ENCODE data around the gene RUNX2. TPM values are rescaled to one million over a fixed set of nuclear protein-coding genes. Genes with fewer than 3 reads are reported as not detected.
A peak's percentile ranks its signal among the peaks of the same experiment; 100 is the strongest.

The RUNX2 gene
- total RNA-seq, 1 donor from 2014 or later: 3.7 TPM

GRCh38 chr6:45297320-45297719 is 30.8 kb upstream of the RUNX2 start:
- no peak overlapping the region for H3K27ac ChIP-seq
- no peaks in the 10 kb centered on the region for H3K27me3 ChIP-seq (ENCODE audit: low read depth)
- no peak for DNase-seq
- H3K4me3 ChIP-seq: no peak overlapping the region
- no peaks in the 10 kb centered on the region for H3K4me1 ChIP-seq
- H3K36me3 ChIP-seq: no peaks in the 10 kb centered on the region
- no peaks in the 10 kb centered on the region for H3K9me3 ChIP-seq
- TF ChIP-seq CTCF (IDR thresholded peaks at IDR 0.05): no peak
- intact Hi-C loops (cut with DNase I): no loop called here
- ATAC-seq: no peak

- Histone ChIP-seq H3K27ac (no peak overlapping the region), H3K4me1 (no peaks in the 10 kb centered on the region), H3K27me3 (ENCODE audit: low read depth) (no peaks in the 10 kb centered on the region), H3K4me3 (no peak overlapping the region), H3K9me3 (no peaks in the 10 kb centered on the region), H3K36me3 (no peaks in the 10 kb centered on the region)
- ATAC-seq: no peak
- peak; percentile 56 for DNase-seq
- TF ChIP-seq CTCF (IDR thresholded peaks at IDR 0.05): no peak
- intact Hi-C loops (cut with DNase I): no loop called here
Observed at GRCh38 chr6:45299096-45299581, 29.0 kb upstream of the RUNX2 start.

GRCh38 chr6:45300736-45301135 is 27.4 kb upstream of the RUNX2 start:
- TF ChIP-seq CTCF (IDR thresholded peaks at IDR 0.05): no peak
- DNase-seq: no peak
- ATAC-seq: peak in 1 of 2 donors; percentile 13
- Histone ChIP-seq H3K4me3 (no peak overlapping the region), H3K27me3 (ENCODE audit: low read depth) (no peaks in the 10 kb centered on the region), H3K27ac (no peak overlapping the region), H3K4me1 (no peaks in the 10 kb centered on the region), H3K9me3 (no peaks in the 10 kb centered on the region), H3K36me3 (no peaks in the 10 kb centered on the region)
- intact Hi-C loops (cut with DNase I): no loop called here

- intact Hi-C loops (cut with DNase I): no loop called here
- Histone ChIP-seq H3K4me3 (no peak overlapping the region), H3K27ac (no peak overlapping the region), H3K4me1 (no peaks in the 10 kb centered on the region), H3K27me3 (ENCODE audit: low read depth) (no peaks in the 10 kb centered on the region), H3K36me3 (no peaks in the 10 kb centered on the region), H3K9me3 (no peaks in the 10 kb centered on the region)
- TF ChIP-seq CTCF (IDR thresholded peaks at IDR 0.05): no peak
- ATAC-seq: no peak
- DNase-seq: no peak
Observed at GRCh38 chr6:45301348-45302142, 26.6 kb upstream of the RUNX2 start.

GRCh38 chr6:45302832-45303231 is 25.3 kb upstream of the RUNX2 start:
- intact Hi-C loops (cut with DNase I): no loop called here
- no peak overlapping the region for H3K4me3 ChIP-seq
- no peaks in the 10 kb centered on the region for H3K9me3 ChIP-seq
- ATAC-seq (no peak), DNase-seq (no peak)
- H3K27ac ChIP-seq: no peak overlapping the region
- H3K27me3 ChIP-seq (ENCODE audit: low read depth): no peaks in the 10 kb centered on the region
- H3K4me1 ChIP-seq: no peaks in the 10 kb centered on the region
- TF ChIP-seq CTCF (IDR thresholded peaks at IDR 0.05): no peak
- no peaks in the 10 kb centered on the region for H3K36me3 ChIP-seq

All from lower lobe of right lung (tissue), 2 donors.